ENCODE data around the gene LRRTM4.

The LRRTM4 gene

GRCh38 chr2:77314721-77315120, 207.5 kb downstream of the LRRTM4 start:
- no peaks in the 10 kb centered on the region for H3K36me3 Mint-ChIP-seq (ENCODE audit: low read depth)
- H3K4me3 Mint-ChIP-seq = no peak overlapping the region

GRCh38 chr2:77310416-77310815, 211.8 kb downstream of the LRRTM4 start:
- Mint-ChIP-seq H3K4me3 (no peak overlapping the region), H3K9me3 (peaks cover 8% of the 10 kb centered on the region), H3K27ac (no peak overlapping the region), H3K4me1 (no peaks in the 10 kb centered on the region), H3K36me3 (ENCODE audit: low read depth) (no peaks in the 10 kb centered on the region), H3K27me3 (no peaks in the 10 kb centered on the region)
- DNase-seq = no peak
- no peak for ATAC-seq

More at GRCh38 chr2:77314721-77315120, 207.5 kb downstream of the LRRTM4 start:
- Mint-ChIP-seq H3K27me3 (no peaks in the 10 kb centered on the region), H3K27ac (no peak overlapping the region), H3K4me1 (no peaks in the 10 kb centered on the region), H3K9me3 (peaks cover 5% of the 10 kb centered on the region)
- ATAC-seq (no peak), DNase-seq (no peak)

- ATAC-seq (no peak), DNase-seq (no peak)
- Mint-ChIP-seq H3K4me1 (no peaks in the 10 kb centered on the region), H3K27me3 (no peaks in the 10 kb centered on the region), H3K27ac (no peak overlapping the region), H3K9me3 (peaks cover 8% of the 10 kb centered on the region), H3K4me3 (no peak overlapping the region), H3K36me3 (ENCODE audit: low read depth) (no peaks in the 10 kb centered on the region)
These were observed 212.5 kb downstream of the LRRTM4 start for GRCh38 chr2:77309725-77310124.

GRCh38 chr2:77301441-77301840, 220.7 kb downstream of the LRRTM4 start:
- ATAC-seq (no peak), DNase-seq (no peak)
- Mint-ChIP-seq H3K27ac (no peak overlapping the region), H3K4me1 (no peaks in the 10 kb centered on the region), H3K4me3 (no peak overlapping the region), H3K9me3 (peaks cover 10% of the 10 kb centered on the region), H3K36me3 (ENCODE audit: low read depth) (no peaks in the 10 kb centered on the region), H3K27me3 (no peaks in the 10 kb centered on the region)

- Mint-ChIP-seq H3K4me3 (no peak overlapping the region), H3K36me3 (ENCODE audit: low read depth) (no peaks in the 10 kb centered on the region), H3K4me1 (no peaks in the 10 kb centered on the region), H3K27me3 (no peaks in the 10 kb centered on the region), H3K9me3 (peaks cover 9% of the 10 kb centered on the region), H3K27ac (no peak overlapping the region)
- ATAC-seq = no peak
- no peak for DNase-seq
These were observed 225.4 kb downstream of the LRRTM4 start for GRCh38 chr2:77296791-77297190.

- no peaks in the 10 kb centered on the region for H3K4me1 Mint-ChIP-seq
- no peaks in the 10 kb centered on the region for H3K36me3 Mint-ChIP-seq (ENCODE audit: low read depth)
- ATAC-seq (no peak), DNase-seq (no peak)
- peaks cover 15% of the 10 kb centered on the region for H3K9me3 Mint-ChIP-seq
- no peak overlapping the region for H3K27ac Mint-ChIP-seq
- no peak overlapping the region for H3K4me3 Mint-ChIP-seq
- H3K27me3 Mint-ChIP-seq = no peaks in the 10 kb centered on the region
These were observed 227.7 kb downstream of the LRRTM4 start for GRCh38 chr2:77294474-77294873.

- Mint-ChIP-seq H3K9me3 (peaks cover 13% of the 10 kb centered on the region), H3K27ac (no peak overlapping the region), H3K27me3 (no peaks in the 10 kb centered on the region), H3K4me1 (no peaks in the 10 kb centered on the region), H3K4me3 (no peak overlapping the region), H3K36me3 (ENCODE audit: low read depth) (no peaks in the 10 kb centered on the region)
- ATAC-seq = no peak
- DNase-seq = no peak
These were observed 237.8 kb downstream of the LRRTM4 start for GRCh38 chr2:77284353-77284752.

GRCh38 chr2:77271262-77271661, 250.9 kb downstream of the LRRTM4 start:
- H3K36me3 Mint-ChIP-seq (ENCODE audit: low read depth) = no peaks in the 10 kb centered on the region
- H3K4me1 Mint-ChIP-seq = no peaks in the 10 kb centered on the region
- DNase-seq (no peak), ATAC-seq (no peak)
- H3K27ac Mint-ChIP-seq = no peak overlapping the region
- H3K27me3 Mint-ChIP-seq = no peaks in the 10 kb centered on the region
- no peak overlapping the region for H3K4me3 Mint-ChIP-seq
- peaks cover 22% of the 10 kb centered on the region for H3K9me3 Mint-ChIP-seq

GRCh38 chr2:77270433-77270832, 251.7 kb downstream of the LRRTM4 start:
- ATAC-seq (no peak), DNase-seq (no peak)
- Mint-ChIP-seq H3K4me1 (no peaks in the 10 kb centered on the region), H3K27me3 (no peaks in the 10 kb centered on the region), H3K36me3 (ENCODE audit: low read depth) (no peaks in the 10 kb centered on the region), H3K9me3 (peaks cover 22% of the 10 kb centered on the region), H3K4me3 (no peak overlapping the region), H3K27ac (no peak overlapping the region)

GRCh38 chr2:77268626-77269025, 253.6 kb downstream of the LRRTM4 start:
- Mint-ChIP-seq H3K27ac (no peak overlapping the region), H3K27me3 (no peaks in the 10 kb centered on the region), H3K36me3 (ENCODE audit: low read depth) (no peaks in the 10 kb centered on the region), H3K4me3 (no peak overlapping the region), H3K4me1 (no peaks in the 10 kb centered on the region), H3K9me3 (peaks cover 16% of the 10 kb centered on the region)
- ATAC-seq = no peak
- no peak for DNase-seq

- H3K36me3 Mint-ChIP-seq (ENCODE audit: low read depth) = no peaks in the 10 kb centered on the region
- H3K27ac Mint-ChIP-seq = no peak overlapping the region
- no peak for ATAC-seq
- no peak for DNase-seq
- no peaks in the 10 kb centered on the region for H3K4me1 Mint-ChIP-seq
- H3K9me3 Mint-ChIP-seq = peaks cover 31% of the 10 kb centered on the region
- H3K27me3 Mint-ChIP-seq = no peaks in the 10 kb centered on the region
- no peak overlapping the region for H3K4me3 Mint-ChIP-seq
These were observed 289.2 kb downstream of the LRRTM4 start for GRCh38 chr2:77232909-77233425.

- Mint-ChIP-seq H3K9me3 (peaks cover 12% of the 10 kb centered on the region), H3K27ac (no peak overlapping the region), H3K4me1 (no peaks in the 10 kb centered on the region), H3K36me3 (ENCODE audit: low read depth) (no peaks in the 10 kb centered on the region), H3K4me3 (no peak overlapping the region), H3K27me3 (no peaks in the 10 kb centered on the region)
- DNase-seq (no peak), ATAC-seq (no peak)
These were observed 293.8 kb downstream of the LRRTM4 start for GRCh38 chr2:77228391-77228790.

- Mint-ChIP-seq H3K27me3 (no peaks in the 10 kb centered on the region), H3K4me3 (no peak overlapping the region), H3K27ac (no peak overlapping the region), H3K9me3 (peaks cover 6% of the 10 kb centered on the region), H3K36me3 (ENCODE audit: low read depth) (no peaks in the 10 kb centered on the region), H3K4me1 (no peaks in the 10 kb centered on the region)
- DNase-seq (no peak), ATAC-seq (no peak)
These were observed 311.5 kb downstream of the LRRTM4 start for GRCh38 chr2:77210725-77211124.

- Mint-ChIP-seq H3K27ac (no peak overlapping the region), H3K4me1 (no peaks in the 10 kb centered on the region), H3K36me3 (ENCODE audit: low read depth) (no peaks in the 10 kb centered on the region), H3K27me3 (no peaks in the 10 kb centered on the region), H3K9me3 (peaks cover 14% of the 10 kb centered on the region), H3K4me3 (no peak overlapping the region)
- DNase-seq = no peak
- no peak for ATAC-seq
These were observed 314.8 kb downstream of the LRRTM4 start for GRCh38 chr2:77207331-77207730.

- ATAC-seq = no peak
- no peaks in the 10 kb centered on the region for H3K27me3 Mint-ChIP-seq
- peaks cover 9% of the 10 kb centered on the region for H3K9me3 Mint-ChIP-seq
- H3K4me1 Mint-ChIP-seq = no peaks in the 10 kb centered on the region
- no peaks in the 10 kb centered on the region for H3K36me3 Mint-ChIP-seq (ENCODE audit: low read depth)
- no peak overlapping the region for H3K27ac Mint-ChIP-seq
- DNase-seq = no peak
- H3K4me3 Mint-ChIP-seq = no peak overlapping the region
These were observed 320.4 kb downstream of the LRRTM4 start for GRCh38 chr2:77201755-77202154.

GRCh38 chr2:77199411-77199810, 322.8 kb downstream of the LRRTM4 start:
- DNase-seq = no peak
- Mint-ChIP-seq H3K27ac (no peak overlapping the region), H3K4me1 (no peaks in the 10 kb centered on the region), H3K36me3 (ENCODE audit: low read depth) (no peaks in the 10 kb centered on the region), H3K4me3 (no peak overlapping the region), H3K27me3 (no peaks in the 10 kb centered on the region), H3K9me3 (peaks cover 5% of the 10 kb centered on the region)
- no peak for ATAC-seq

Measured in activated naive CD8-positive, alpha-beta T cell treated with anti-CD3 and anti-CD28 coated beads, Interleukin-2, amount 50 U/mL, for 24 hours (primary cell).